ENCODE data around the gene DCLRE1B.

The DCLRE1B gene

DNA sequence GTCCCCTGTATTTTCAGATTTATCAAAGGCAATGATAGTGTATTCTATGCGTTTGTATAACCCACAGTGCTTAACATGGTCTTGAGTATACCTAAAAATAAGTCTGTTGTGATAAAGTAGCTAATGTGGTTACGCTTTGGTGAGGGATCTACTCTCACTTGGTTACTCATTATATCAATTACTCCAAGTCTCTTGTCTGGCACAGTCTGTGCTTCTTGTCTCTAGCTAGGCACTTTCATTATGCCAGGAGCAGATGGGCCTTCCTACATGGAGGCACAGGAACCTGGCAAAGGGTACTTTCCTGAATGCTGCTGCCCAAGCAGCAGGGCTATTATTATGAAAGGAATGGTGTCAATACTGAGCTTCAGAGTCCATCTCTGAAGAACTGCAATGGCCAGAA, 29.4 kb upstream of the DCLRE1B start:
- TF ChIP-seq, protein P1, sequence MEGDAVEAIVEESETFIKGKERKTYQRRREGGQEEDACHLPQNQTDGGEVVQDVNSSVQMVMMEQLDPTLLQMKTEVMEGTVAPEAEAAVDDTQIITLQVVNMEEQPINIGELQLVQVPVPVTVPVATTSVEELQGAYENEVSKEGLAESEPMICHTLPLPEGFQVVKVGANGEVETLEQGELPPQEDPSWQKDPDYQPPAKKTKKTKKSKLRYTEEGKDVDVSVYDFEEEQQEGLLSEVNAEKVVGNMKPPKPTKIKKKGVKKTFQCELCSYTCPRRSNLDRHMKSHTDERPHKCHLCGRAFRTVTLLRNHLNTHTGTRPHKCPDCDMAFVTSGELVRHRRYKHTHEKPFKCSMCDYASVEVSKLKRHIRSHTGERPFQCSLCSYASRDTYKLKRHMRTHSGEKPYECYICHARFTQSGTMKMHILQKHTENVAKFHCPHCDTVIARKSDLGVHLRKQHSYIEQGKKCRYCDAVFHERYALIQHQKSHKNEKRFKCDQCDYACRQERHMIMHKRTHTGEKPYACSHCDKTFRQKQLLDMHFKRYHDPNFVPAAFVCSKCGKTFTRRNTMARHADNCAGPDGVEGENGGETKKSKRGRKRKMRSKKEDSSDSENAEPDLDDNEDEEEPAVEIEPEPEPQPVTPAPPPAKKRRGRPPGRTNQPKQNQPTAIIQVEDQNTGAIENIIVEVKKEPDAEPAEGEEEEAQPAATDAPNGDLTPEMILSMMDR (IDR thresholded peaks at IDR 0.05), result no peak

DNA sequence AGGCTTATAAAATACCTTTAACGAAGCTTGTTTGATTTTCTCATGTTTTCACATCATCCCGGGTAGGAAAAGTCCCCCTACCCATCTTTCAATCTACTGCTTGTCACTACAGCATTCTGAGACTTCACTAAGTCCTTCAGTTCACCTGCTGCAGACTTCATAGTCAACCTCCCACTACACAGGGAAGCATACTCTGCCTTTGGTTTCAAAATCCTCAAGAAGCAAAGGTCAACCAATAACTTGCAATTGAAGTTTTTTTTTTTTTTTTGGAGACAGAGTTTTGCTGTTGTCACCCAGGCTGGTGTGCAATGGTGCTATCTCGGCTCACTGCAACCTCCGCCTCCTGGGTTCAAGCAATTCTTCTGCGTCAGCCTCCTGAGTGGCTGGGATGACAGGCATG, 28.9 kb upstream of the DCLRE1B start:
- TF ChIP-seq, protein P1 (IDR thresholded peaks at IDR 0.05), result no peak

DNA sequence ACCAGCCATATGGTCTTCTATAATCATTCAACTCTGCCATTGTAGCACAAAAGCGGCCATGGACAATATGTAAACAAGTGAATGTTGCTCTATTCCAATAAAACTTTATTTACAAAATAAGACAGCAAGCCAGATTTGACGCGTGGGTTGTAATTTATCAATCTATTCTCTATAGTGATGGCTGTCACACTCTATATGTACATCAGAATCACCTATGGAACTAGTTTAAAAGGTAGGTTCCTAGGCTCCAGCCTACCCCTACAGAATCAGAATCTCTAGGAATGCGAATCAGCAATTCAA, 25.4 kb upstream of the DCLRE1B start:
- TF ChIP-seq, protein P1 (IDR thresholded peaks at IDR 0.05), result no peak

DNA sequence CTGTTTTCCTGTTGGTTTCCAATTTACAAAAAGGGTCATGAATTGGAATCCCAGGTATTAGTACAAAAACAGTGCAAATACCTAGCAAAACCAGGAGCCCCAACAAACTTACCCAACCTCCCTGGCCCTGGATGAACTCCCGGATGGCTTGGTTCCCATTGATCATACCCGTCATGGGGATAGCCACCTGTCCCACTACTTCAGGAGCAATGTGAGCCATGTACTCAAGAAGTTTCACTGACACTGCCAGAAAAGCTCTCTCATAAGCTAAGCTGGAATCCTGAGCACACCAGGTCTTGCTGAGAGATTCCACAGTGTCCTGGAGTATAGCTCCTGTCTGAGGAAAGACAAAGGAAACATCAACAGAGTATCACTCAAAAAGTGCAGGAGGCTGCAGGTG, 23.5 kb upstream of the DCLRE1B start:
- TF ChIP-seq, protein P1 (IDR thresholded peaks at IDR 0.05), result no peak

DNA sequence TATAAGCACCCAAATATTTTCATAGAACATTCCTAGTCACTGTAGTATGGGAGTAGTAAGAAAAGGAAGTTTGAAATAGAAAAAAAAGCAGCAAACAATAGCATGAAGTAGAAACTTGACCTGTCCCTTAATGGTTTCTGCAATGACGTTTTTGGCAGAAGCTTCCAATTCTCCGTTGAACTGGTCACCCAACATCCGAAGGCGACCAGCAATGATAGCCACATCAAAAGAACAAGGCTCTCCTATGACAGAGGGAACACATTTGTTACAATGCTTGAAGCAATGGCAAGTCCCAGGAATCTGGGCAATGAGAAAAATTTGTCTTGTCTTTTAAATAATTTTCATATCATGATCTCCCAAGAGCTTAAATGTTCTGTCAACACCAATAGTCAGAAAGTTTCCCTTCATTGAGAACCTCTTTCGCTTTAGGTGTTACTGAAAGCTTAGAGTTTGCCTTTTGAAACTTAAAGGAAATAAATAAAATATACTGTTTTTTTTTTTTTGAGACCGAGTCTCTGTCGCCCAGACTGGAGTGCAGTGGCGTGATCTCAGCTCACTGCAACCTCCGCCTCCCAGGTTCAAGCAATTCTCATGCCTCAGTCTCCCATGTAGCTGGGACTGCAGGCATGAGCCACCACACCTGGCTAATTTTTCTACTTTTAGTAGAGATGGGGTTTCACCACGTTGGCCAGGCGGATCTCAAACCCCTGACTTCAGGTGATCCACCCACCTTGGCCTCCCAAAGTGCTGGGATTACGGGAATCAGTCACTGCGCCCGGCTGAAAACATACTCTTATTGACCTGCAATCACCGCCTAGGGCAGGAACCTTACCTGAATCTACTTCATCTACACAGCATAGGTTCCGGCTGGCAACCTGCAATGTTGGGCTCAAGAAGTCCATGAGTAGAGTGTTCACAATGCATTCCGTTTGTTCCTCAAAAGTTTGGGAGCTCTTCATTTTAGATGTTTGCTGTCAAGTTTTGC, 18.4 kb upstream of the DCLRE1B start:
- TF ChIP-seq, protein P1 (IDR thresholded peaks at IDR 0.05), result no peak

DNA sequence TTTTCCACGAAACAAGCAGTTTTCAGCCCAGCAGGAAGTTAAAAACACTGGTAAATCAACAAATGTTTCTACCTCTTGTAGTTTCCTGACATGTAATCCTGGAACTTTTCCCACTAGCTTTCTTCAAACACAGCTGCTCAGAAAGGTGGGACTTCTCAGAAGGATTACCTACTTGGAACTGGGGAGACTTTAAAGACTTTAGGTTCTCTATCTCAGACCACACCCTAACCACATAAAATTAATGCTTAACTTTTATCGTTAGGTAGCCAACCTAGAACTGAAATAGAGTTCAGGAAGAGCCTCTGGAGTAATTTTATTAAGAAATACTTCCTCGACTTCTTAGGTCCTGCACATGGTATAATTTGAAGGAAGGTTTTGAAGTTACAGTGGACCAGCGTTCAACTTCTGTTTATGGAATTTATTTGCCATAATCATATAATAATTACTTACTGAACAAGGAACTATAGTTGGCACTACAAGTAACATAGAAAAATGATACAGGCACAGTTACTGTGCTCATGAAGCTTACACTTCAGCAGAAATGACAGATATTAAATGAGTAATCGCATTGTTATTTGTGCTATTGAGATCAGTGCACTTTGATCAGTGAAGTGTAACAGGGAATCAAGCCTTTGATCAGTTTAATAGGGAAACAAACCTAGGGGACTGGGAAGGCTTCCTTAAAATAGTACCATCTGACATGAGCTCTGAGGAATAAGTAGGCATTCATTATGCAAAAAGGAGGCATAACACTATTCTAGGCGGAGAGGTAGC, 17.5 kb upstream of the DCLRE1B start, which contains the start of gene BCL2L15:
Gene BCL2L15, minus strand, starts transcription at position 180 of the 774 bp plus-strand sequence. CDS start 206 bp downstream, outside the sequence.
- TF ChIP-seq, protein P1 (IDR thresholded peaks at IDR 0.05), result no peak

DNA sequence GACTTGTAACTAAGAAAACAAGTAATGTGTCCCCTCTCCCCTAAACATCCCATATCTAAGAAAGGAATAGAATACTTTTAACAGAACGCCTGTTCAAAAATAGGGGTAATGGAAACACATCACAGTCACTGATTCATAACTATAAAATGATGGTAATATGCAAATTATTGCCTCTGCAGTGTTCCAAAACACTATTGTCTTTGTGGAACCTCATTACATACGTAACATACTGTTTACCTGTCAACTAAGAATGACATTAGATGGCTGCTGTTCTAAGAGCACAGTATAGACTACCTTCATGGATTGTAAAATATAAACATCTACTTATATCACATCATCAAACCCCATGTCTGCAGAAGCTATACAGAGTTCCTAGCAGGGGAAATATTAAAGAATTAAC, 14.3 kb upstream of the DCLRE1B start:
- TF ChIP-seq, protein P1 (IDR thresholded peaks at IDR 0.05), result no peak

Measured in LNCAP (cell line).